Nucleus accumbens (tissue), 56 donors: ENCODE data around the gene YAF2.

Experiments
- DNase-seq, 56 donors: peaks; one replicate each; lab custom pipeline; 2025; lab: John Stamatoyannopoulos, UW

YAF2 gene, protein sequence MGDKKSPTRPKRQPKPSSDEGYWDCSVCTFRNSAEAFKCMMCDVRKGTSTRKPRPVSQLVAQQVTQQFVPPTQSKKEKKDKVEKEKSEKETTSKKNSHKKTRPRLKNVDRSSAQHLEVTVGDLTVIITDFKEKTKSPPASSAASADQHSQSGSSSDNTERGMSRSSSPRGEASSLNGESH

DNA sequence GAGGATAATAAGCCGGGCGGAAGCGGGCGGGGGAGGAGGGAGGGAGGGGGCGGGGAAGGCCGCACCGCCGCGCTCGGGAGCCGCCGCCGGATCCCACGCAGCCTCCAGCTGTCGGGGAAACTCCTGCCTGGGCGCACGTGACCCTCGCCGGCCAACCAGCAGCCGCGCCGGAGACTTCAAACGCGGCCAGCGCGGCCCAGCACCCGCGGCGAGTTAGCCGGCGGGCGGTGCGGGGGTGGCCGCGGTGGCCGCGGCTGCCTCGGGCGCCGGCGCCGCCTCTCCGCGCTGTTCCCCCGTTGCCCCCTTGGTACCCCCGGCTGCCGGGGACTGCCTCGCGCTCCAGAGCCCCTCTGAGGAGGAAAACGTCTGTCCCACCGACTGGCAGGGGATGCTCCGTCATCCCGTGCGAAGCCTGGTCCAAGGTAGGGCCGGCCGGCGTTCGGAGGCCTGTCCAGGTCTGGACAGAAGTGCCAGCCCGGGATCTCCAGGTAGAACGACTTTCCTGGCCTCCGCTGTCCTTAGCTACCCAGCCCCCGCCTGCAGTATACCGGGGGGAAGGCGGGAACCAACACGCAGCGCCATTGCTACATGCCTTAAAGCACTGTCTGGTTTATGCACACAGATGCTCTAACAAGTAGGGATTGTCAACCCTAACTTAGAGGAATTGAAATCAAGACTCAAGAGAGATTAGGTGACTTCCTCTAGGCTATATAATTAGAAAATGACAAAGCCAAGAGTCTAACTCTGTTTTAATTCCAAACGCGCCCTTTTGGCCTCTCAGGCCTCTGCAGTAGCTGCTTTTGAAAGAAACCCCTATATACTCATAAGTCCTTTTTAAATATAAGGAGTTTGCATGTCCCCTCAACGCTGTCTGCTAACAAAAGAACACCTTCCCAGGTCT is at the start of gene YAF2:
Gene YAF2, minus strand, starts transcription at position 9 of the 901 bp plus-strand sequence. CDS start 68 bp downstream, outside the sequence.
- peak in 55 of 56 donors; percentile 33 to 94 (median 83) for DNase-seq

DNA sequence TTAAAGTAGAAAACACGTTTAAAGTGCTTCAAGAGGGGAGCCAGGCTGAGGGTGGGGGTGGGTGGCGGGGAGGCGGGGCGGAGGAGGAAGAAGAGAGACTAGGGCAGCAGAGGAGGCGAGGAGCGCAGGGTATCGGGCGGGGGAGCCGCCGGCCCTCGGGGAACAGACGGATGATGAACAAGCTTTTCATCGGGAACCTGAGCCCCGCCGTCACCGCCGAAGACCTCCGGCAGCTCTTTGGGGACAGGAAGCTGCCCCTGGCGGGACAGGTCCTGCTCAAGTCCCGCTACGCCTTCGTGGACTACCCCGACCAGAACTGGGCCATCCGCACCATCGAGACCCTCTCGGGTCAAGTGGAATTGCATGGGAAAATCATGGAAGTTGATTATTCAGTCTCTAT is 48.7 kb upstream of the YAF2 start:
- no peak for DNase-seq

DNA sequence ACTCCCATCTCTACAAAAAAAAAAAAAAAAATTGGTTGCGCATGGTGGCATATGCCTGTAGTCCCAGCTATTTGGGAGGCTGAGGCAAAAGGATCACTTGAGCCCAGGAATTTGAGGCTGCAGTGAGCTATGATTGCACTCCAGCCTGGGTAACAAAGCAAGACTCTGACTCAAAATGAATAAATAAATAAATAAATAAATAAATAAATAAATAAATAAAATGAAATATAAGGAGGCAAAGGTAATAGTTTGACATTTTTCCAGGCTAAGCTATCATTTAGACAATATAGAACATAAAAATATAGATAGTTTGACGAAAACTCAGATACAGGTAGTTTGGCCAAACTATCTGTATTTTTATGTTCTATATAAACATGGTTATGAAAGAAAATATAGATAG is 47.4 kb upstream of the YAF2 start:
- no peak for DNase-seq

DNA sequence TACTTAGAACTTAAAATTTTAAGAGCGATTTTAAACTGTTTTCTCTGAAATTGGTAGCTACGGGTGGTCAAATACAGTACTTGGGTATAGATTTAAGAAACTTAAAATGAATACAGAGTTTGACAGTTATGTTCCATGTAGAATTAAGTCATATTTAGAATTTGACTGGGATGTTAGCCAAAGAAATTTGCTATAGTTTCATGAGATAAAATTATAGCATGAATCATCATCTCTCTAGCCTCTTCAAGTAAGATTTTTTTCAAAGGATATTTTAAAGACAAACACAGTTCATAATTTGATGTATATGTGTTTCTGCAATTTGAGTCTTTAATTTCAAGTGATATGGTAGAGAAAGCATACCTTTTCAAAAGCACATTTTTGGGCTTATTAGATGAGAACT is 46.8 kb upstream of the YAF2 start:
- no peak for DNase-seq

DNA sequence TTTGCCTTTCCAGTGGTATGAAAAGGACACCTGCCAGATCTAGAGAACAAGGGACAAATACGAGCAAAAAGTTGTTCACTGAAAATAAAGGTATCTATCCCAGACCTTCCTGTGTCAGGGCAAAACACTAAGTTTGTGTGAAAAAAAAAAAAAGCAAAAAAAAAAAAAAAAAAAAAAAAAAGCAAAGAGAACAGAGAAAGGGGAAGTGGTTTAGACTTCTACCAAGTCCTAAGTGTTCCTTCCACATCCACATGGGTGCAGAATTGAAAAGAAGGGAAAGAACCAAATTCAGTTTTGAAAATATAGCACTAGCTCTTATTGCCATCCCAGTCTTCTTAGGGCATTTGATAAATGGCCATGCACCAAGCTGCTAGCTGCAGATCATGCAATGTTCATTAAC is 46.1 kb upstream of the YAF2 start:
- no peak for DNase-seq

DNA sequence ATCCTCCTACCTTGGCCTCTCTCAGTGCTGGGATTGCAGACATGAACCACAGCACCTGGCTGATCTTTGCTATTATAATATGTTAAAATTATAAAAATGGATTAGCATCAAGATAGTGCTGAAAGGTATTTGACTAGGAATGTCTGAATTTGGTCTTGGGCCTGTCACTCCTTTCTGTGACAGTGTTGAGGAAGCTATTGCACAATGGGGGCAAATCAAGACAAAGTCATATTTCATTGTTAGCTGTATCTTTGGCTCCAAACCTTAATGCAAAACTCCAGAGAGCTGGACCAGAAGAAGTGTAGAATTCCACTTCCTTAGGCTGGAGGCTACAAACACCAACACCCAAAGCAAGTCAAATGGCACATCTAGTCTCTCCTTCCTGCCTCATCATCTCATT is 45.7 kb upstream of the YAF2 start:
- DNase-seq = no peak

DNA sequence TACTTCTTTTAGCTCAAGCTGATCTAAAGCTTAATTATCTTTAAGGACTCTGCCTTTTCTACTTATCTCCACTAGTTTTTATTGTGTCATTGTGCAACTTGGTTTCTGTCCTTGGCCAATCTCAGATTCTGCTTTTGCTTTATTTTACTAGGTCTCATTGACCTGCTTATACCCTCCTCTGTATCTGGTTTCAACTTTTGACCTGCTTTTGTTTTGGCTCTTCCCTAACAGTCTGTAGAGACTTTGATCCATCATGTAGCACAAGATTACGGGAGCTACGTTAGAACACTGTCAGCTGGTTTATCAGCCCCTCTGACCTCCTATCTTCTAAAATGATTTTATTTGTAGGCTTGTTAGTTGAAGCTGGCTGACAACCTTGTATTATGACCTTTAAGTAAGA is 44.2 kb upstream of the YAF2 start:
- DNase-seq = no peak

DNA sequence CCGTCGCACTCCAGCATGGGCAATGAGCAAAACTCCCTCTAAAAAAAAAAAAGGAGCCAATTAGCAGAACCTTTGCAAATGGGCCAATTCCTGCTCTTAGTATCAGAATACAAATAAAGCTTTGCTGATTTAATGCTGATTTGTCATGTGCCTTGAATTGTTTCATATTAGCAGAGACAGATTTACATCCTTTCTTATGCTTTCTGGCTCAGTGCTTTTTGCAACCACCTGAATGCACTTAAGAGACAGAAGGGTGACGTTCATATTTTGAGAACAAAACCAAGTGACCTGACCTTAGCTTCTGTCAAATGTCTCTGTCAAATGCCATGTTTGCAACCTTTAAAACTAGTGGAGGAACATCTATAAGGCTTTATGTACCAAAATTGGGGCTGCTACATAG is 43.8 kb upstream of the YAF2 start:
- DNase-seq = no peak

DNA sequence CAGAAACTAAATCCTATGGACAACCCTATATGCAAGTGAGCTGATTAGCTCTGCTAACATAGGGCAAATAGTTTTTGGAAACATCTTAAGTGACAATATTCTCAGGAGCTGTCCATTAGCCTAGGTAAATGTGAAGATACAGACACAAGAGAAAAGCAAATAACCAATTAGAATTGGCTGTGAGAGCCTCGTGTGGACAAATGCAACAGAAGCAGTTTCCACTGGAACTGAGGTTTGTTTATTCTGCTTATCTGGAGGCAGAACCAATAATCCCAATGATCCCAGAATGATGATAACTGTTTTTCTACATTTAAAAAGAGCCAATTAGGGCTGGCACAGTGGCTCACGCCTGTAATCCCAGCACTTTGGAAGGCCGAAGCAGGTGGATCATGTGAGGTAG is 43.2 kb upstream of the YAF2 start:
- DNase-seq = no peak

DNA sequence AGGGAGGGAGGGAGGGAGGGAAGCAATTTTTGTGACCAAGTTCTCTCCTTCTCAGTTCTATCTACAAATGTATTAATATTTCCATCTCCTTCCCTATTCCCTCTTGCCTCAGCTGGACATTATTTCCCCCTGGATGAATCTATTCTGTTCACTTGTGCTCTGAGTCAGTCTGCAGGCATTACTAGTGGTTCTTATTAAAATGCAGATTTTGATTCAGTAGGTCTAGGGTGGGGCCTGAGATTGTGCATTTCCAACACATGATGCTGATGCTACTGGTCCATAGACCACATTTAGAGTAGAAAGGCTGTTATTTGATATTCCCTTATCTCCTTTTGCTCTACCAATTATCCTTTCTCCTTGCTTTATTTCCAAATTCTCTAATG is 40.1 kb upstream of the YAF2 start:
- DNase-seq = no peak

DNA sequence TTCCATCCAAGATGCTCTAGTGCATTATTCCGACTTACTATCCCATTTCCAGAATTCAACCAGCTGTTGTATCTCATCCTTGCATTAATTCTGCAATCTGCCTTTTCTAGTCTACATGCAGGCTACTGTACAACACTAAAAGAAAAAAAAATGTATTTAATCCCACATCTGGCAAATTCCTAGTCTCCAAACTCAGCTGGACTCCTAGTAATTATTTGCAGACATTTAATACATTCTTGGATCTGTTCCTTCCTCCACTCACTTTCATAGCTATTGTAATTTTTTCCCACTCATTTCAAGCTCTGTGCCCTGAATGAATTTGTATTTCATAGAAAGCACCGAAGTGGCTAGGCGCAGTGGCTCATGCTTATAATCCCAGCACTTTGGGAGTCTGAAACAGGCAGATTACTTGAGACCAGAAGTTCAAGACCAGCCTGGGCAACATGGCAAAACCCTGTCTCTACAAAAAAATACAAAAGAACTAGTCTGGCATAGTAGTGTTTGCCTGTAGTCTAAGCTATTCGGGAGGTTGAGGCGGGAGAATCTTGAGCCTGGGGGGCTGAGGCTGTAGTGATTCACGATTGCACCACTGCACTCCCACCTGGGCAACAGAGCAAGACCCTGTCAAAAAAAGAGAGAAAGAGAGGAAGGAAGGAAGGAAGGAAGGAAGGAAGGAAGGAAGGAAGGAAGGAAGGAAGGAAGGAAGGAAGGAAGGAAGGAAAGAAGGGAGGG is 39.5 kb upstream of the YAF2 start:
- DNase-seq = no peak

DNA sequence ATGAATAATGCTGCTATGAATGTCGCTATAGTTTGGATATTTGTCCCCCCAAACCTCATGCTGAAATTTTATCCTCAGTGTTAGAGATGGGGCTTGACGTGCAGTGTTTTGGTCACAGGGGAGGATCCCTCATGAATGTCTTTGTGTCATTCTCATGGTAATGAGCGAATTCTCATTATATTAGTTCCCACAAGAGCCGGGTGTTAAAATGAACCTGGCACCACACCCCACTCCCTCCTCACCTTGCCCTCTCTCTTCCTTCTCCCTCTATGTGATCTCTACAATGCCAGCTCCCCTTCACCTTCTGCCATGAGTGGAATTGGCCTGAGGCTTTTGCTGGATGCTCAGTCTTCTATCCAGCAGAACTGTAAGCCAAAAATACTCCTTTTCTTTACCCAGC is 37.5 kb upstream of the YAF2 start:
- no peak for DNase-seq

DNA sequence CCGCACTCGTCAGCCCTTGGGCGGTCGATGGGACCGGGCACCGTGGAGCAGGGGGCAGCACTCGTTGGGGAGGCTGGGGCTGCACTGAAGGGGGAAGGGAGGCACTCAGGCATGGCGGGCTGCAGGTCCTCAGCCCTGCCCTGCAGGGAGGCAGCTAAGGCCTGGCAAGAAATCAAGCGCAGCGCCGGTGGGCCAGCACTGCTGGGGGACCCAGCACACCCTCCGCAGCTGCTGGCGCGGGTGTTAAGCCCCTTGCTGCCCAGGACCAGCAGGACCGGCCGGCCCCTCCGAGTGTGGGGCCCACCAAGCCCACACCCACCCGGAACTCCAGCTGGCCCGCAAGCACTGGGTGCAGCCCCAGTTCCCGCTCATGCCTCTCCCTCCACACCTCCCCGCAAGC is 35.7 kb upstream of the YAF2 start:
- DNase-seq = no peak

DNA sequence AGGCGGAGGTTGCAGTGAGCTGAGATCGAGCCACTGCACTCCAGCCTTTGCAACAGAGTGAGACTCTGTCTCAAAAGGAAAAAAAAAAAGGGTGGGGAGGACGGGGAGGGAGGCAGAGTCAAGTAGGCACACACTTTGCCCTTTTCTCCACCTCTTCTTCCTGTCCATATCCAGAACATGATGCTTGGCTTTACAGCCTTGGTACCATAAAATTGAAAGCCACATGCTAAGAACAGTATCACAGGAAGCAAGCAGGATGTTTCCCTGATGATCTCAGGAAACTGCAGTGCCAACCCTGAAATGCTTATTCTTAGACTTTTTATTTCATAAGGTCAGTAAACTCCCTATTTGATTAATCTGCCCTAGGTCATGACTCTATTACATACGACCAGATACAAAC is 32.5 kb upstream of the YAF2 start:
- no peak for DNase-seq

DNA sequence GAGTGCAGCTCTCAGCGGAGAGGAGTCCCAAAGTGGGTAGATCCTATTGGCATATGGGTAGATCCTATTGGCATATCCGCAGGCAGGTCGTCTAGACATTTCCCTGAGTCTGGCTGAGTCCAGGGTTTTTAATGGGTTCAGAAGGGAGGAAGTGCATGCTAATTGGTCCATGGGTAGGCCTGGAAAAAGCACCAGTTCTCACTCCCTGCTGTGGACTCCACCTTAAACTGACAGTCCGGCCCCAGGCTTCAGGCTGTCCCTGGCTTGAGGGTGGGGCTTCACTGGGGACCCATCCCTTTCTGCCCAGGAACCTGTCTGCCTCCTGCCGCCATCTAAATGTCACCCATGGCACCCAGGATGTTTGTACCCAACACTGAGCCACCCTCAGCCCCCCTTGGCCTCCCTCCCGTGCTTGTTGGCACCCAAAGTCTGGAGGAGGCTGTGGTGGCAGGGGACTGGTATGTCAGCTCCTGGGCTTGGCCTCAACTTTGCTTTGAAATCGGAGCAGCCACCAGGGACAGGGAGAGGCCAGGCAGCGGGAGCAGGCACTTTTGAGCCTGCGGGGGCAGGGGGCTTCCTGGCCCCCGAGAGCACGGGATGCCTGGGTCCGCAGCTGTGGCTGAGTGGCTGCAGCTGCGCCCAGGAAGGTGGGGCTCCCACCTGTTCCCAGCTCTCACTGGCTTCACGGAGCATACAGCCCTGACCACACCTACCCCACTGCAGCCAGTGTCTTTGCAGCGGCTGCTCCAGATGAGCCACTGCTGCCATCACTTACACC is 29.6 kb upstream of the YAF2 start:
- DNase-seq = no peak

DNA sequence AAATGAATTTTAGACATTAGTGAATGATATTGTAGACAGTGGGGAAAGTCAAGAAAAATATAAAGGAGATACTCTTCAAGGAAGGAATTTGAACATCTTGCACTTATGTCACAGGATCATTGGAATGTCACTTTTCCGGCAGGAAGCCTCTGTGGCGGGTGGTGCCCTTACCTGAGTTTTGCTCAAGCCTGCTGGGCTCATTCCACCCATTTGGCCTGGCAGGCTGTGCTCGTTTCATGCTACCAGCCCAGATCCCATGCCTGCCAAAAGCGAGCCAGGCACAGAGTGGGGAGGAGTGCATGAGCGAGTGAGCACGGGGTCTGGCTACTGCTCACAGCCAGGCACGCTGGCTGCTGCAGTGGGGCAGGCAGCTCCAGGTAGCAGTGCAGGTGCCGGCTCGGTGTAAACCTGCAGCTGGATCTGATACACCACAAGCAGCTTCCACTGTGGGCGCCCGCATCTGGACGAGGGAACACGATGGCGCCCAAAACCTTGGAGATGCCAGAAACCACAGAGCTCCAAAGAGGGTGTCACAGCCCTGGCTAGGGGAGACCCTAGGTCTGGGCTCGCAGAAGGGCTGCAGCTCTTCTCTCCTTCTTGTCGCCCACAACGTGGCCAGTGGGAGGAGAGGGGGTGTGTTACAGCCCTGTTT is 28.7 kb upstream of the YAF2 start:
- DNase-seq = no peak

DNA sequence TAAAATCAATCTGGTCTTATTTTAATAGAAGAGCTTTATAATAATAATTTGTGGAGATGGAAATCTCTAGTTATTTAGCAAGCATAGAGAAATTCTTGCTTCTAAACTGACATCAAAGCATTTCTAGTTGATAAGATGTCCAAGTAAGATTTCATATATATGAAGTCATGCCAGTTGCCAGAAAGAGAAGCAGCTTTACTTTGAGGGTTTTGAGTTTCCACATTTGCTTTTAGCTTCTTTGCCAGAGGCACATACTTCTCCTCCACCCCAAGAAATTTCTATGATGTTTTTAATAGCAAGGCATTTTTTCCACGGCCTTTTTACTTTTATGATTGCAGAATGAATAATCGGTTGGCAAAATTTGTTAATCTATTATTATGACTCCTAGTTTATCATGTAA is 24.2 kb upstream of the YAF2 start:
- DNase-seq = no peak

DNA sequence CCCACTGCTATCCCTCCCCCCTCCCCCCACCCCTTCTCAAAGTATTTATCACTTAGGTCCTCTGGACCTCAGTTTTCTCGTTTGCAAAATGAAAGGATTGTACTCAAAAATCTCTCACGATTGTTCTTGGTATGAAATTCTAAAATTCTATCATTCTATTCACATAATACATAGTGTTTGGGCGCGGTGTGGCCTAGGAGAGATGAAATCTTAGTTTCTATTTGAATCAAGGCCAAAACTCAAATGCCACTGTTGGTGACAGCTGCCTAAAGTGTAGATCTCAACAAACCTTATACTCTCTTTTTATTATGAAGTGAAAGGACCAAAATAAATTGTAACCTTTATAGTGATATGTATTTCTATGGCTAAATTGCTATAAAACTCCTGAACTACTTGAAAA is 23.7 kb upstream of the YAF2 start:
- no peak for DNase-seq

DNA sequence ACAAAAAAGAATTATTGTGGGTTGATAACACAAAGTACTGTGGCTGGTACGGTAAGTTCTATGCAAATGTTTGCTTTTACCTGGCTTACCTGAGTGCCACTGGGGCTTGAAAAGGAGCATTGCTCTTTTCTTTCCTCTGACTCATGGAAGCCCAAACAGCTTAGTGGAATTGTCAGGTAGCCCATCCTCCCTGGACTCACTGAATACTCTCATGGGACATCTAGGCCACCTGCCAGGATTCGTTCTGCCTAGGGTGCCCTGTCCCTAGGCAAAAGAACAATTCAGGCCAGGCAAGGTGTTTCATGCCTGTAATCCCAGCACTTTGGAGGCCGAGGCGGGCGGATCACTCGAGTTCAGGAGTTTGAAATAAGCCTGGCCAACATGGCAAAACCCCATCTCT is 22.5 kb upstream of the YAF2 start:
- DNase-seq = no peak

DNA sequence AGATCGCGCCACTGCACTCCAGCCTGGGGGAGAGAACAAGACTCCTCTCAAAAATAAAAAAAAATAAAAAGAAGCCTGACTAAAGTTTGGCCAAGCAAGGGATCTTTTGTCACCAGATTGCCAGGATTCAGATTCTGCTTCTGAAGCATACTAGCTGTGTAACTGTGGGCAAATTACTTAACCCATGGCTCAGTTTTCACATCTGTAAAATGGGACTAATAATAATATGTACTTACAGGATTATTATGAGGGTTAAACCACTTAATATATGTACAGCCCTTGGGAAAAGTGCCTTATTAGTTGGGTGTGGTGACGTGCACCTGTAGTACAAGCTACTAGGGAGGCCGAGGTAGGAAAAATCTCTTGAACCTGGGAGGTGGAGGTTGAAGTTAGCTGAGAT is 21.7 kb upstream of the YAF2 start:
- no peak for DNase-seq
